NCI-H146 treated with DMSO at 0.1 percent for 48 hours (cell line): ENCODE results near the gene LRCH1.

Source experiments
- DNase-seq: peaks from one replicate; lab custom pipeline; 2025; ENCODE audit not compliant: unreplicated experiment; lab: John Stamatoyannopoulos, UW

LRCH1 gene

DNA sequence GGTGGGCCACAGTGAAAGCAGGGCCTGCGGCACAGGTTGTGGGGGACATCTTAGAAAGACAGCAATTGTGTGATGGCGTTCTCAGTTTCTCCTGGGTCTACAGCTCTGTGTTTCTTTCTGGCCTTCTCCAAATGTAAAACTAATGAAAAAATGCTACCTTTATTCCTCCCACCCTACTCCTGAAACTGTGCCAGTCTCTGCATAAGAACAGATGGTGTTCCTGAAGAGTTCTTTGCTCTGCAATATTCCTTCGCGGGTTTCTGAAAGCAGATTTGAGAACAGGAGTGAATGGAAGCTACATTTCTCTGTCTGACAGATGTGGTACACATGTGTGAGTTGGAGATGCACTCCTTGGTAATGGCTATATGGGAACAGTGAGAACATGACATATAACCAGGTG lies 18.0 kb upstream of the LRCH1 start:
- no peak for DNase-seq

DNA sequence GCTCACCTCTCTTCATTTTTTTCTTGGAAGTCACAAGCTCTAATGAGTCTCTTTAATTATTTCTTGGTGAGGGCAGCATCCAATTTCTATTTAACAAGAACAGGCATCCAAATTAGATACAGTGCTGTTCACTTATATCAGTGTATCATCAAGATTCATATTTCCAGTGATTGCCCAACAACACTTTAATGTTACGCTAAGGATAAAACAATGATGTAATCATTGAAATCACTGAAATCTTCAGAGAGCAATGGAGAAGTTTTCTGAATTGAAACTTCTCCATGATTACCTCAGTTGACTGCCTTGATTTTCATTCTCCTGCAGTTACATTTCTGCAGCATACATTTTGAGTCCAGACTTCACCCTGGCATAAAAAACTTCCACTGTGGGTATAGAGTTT lies 17.1 kb upstream of the LRCH1 start:
- DNase-seq: no peak

GRCh38 chr13:46536341-46536740 lies 16.6 kb upstream of the LRCH1 start:
- no peak for DNase-seq

- DNase-seq: no peak
Observed at GRCh38 chr13:46539231-46539630, 13.7 kb upstream of the LRCH1 start.

- DNase-seq: no peak
Observed at GRCh38 chr13:46541210-46541609, 11.8 kb upstream of the LRCH1 start.

GRCh38 chr13:46542833-46543232 lies 10.1 kb upstream of the LRCH1 start:
- DNase-seq: no peak

GRCh38 chr13:46543287-46543686 lies 9.7 kb upstream of the LRCH1 start:
- DNase-seq: no peak

DNA sequence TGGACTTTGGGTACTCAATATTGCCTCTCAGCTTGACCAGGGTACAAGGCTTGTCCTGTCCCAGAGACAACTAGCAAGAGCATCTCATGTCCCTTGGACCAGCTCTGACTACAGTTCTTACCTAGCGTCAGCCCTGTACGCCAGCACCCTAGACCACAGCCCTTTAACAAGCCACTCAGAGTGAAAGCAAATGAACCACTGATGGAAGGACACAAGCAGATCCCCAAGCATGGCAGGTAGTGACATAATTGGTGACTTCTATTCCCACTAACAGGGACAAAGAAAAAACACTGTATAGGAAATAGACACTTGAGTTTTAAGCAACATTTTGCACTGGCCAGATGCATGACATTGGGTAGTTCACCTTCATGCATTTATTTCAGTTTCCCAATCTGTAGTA lies 8.8 kb upstream of the LRCH1 start:
- no peak for DNase-seq

DNA sequence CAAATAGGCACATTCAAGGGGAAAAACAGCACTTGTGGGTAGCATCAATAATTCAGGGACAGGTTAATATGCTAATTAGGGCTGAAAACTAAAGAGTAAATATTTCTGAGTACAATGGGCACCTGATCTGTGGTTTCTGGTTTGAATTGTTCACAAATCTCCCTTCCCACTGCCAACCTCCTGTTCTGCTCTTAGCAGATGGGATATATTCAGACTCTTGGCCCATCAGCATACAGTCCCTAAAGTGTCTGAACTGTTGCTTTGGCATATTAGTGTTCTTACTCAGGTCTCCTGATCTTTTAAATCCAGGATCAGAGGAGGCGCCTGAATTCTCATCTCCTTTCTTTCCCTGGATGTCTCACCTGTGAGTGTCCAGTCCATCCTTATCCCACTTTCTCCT lies 8.2 kb upstream of the LRCH1 start:
- no peak for DNase-seq

GRCh38 chr13:46546084-46546768 lies 6.7 kb upstream of the LRCH1 start:
- DNase-seq: no peak

GRCh38 chr13:46550822-46551221 lies 2.1 kb upstream of the LRCH1 start:
- no peak for DNase-seq

DNA sequence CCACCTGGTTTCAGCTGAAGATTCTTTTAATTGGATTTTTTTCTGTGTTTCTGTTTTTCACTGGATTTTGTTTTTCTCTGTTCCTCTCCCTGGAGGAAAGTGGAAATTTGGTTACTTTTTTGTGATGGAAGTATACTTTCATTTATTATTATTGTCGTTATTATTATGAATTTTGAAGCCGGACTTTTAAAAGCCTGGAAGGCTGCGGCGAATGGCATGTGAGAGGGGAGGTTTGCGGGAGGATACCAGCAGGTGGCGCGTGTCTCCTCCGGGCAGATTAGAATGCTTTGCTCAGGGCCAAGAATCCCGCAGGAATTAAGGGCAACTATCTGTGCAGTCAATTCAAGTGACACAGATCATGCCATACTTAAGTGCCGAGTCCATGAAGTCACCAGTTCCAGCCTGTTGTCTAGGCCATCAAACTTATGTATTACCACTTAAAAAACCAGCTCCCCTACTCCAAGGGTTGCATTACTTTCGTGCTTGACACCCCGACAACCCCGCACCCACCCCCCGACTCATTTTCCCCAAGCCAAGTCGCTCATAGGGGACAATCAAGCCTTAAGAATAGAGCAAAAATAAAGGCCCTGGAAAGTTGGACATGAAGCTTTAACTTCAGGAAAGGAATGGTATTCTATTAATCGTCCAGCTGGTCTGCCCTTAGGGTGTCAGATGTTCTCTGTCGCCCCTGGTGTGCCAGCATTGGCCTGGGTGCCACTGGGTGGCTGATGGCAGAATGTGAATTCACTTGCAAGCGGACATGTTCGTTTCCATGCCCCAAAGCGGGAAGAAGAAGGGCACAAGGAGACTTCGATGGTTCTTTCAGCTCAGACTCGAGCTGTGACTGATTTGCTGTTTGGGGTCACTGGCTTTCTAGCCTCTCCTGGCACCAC lies 1.3 kb upstream of the LRCH1 start:
- DNase-seq: peak; percentile 51

GRCh38 chr13:46552303-46552682 lies 677 bp upstream of the LRCH1 start:
- DNase-seq: no peak

GRCh38 chr13:46553521-46553885 lies 533 bp downstream of the LRCH1 start:
- peak; percentile 11 for DNase-seq

DNA sequence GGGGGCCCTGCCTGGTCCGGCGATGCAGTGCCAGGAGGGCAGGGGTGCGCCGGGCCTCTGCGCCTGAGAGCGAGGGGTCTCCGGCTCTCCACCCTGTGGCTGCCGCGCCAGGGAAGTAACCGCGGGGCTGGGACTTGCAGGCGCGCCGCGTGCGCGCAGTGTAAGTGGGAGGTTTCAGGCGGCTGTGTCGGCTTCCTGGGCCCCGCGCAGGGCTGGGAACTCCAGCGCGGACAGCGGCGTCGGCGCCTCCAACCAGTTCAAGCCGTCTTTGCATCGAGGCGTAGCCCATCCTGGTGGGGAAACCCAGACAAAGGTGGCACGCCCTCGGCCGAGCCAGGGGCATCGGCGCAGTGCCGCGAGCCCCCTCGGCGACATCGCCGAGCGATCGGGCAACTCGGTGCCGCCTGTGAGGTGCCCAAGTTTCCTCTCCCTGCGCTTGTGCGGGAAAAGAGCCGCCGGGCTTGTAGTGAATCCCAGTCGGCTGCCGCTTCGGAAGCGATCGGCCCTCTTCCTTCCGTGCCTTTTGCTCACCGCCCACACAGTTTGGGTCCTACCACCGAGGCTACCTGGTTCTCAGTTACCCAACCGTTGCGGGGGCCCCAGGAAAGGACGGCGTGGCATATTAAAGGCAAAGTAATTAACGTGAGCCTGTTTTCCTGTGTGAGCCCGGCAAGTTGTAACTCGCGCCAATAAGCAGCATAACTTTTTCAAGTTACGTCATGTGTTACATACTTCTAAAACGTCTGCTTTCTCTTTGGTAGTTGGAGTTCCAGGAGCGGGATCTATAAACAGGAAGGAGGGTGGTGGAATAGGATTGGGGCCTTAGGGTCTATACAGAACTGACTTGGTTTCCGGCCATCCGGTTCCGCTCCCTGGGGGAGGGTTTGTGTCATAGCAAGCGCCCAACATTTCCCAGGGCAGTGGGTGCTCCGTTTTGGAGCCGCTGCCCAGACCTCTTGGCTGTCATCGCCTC lies 1.2 kb downstream of the LRCH1 start:
- peak; percentile 28 for DNase-seq

- DNase-seq: no peak
Observed at GRCh38 chr13:46554951-46555350, 2.0 kb downstream of the LRCH1 start.

DNA sequence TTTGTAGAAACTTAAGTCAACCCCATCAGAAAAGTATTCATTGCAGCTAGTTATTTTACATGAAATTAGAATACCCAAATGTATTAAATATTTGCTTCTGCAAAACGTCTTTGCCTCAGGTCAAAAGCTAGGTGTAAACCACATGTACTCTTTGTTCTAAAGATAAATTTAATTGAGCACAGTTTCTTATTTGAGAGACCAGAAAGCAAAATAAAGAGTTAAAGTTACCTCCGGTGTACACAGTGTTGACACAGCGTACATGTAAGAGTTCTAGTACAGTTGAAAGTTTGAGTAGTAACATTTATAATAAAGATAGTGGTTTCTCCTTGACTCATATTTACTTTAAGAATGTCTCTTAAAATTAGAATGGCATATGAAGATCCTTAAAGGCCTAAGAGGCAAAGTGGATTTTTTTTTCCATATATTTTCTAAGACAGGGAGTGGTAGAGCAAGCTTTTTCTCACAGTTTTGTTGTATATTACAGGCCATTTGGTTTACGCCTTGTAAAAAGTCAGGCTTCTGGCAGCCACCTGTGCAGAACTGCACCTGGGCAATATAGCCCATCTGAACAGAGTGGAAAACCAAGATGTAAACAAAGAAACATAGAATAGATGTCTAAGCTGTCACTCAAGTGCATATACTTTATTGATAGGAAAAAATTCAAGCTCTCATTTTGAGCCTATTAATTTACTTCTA lies 2.9 kb downstream of the LRCH1 start:
- no peak for DNase-seq

- no peak for DNase-seq
Observed at GRCh38 chr13:46556418-46556779, 3.4 kb downstream of the LRCH1 start.

DNA sequence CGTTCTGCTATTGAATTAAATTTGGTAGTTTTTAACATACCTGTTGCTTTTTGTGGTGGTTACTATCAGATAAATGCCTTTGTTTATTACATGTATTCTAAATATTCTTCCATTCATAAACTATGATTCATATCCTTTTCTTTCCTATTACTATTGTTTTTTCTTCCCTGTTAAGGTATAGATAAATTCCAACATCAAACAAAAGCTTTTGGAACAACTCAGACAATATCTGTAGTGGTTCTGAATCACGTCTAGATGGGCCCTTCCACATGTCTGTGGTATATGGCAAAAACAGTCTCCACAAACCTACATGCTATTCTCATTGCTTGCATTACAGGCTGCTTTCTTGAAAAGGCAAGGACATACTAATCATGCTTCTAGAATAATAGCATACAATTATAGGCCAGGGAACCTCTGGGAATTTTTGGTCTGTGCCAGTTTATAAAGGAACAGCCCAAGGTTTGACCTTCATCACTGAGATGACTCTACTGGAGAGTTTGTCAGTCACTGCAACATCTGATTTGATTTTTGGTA lies 6.4 kb downstream of the LRCH1 start:
- no peak for DNase-seq

DNA sequence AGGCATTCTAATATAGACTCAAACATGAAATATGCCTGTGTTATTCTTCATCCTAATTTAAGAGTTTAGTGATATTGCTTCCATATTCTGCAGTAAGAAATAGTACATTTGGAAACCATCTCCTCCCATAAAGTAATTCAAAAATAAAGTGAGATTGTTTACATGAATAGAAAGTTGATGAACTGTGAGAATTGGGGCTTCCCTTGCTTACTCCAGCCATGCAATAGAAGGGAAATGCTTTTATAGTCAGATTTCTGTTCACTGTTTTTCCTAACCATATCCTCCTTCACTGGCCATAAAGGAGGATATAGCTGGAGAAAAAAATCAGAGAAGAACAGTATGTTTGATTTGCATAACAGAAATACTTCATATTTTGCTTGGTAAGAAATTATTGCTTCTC lies 7.8 kb downstream of the LRCH1 start:
- no peak for DNase-seq

- no peak for DNase-seq
Observed at GRCh38 chr13:46561286-46561685, 8.3 kb downstream of the LRCH1 start.
